GM06990 (cell line): ENCODE results near the gene C6orf52.
"Not testable (repeated sequence)": the region's sequence is repeated elsewhere in the genome, so short reads cannot be mapped to it uniquely, and the experiment has no call there.

Source experiments
- DNase-seq: peaks from one replicate; pipeline ENCODE4 v3.0.0-alpha.2; 2011; ENCODE audit not compliant: insufficient read length; ENCODE audit errors: extremely low read depth
- H3K27me3 ChIP-seq: replicated peaks from 2 replicates; pipeline ENCODE4 v1.6.0; 2011; ENCODE audit warnings: low read length; ENCODE audit not compliant: control insufficient read depth, insufficient read depth
- H3K36me3 ChIP-seq: 2 replicates; pipeline ENCODE4 v1.5.1; 2011; ENCODE audit warnings: low read length; ENCODE audit not compliant: control insufficient read depth, insufficient read depth
- H3K4me3 ChIP-seq: replicated peaks from 2 replicates; pipeline ENCODE4 v1.5.1; 2011; ENCODE audit warnings: low read depth, mild to moderate bottlenecking, control low read depth, low read length
- CTCF ChIP-seq: IDR thresholded peaks from 2 replicates; pipeline ENCODE4 v1.5.1; 2011; ENCODE audit warnings: low read length, control low read depth, mild to moderate bottlenecking, inconsistent platforms; ENCODE audit not compliant: insufficient read depth, poor library complexity, severe bottlenecking

Gene C6orf52

GRCh38 chr6:10684618-10685017 is 9.8 kb downstream of the C6orf52 start:
- no peak for DNase-seq
- no peak for TF ChIP-seq CTCF
- H3K27me3 ChIP-seq: no peaks in the 10 kb centered on the region
- no peaks in the 10 kb centered on the region for H3K36me3 ChIP-seq
- no peak overlapping the region for H3K4me3 ChIP-seq

GRCh38 chr6:10682355-10682988 is 11.9 kb downstream of the C6orf52 start:
- no peak for TF ChIP-seq CTCF
- no peaks in the 10 kb centered on the region for H3K27me3 ChIP-seq
- H3K4me3 ChIP-seq: no peak overlapping the region
- no peaks in the 10 kb centered on the region for H3K36me3 ChIP-seq
- DNase-seq: no peak

GRCh38 chr6:10681795-10682194 is 12.6 kb downstream of the C6orf52 start:
- no peaks in the 10 kb centered on the region for H3K36me3 ChIP-seq
- H3K4me3 ChIP-seq: no peak overlapping the region
- no peak for DNase-seq
- H3K27me3 ChIP-seq: no peaks in the 10 kb centered on the region
- no peak for TF ChIP-seq CTCF

- TF ChIP-seq CTCF: no peak
- H3K4me3 ChIP-seq: no peak overlapping the region
- no peak for DNase-seq
- H3K36me3 ChIP-seq: no peaks in the 10 kb centered on the region
- no peaks in the 10 kb centered on the region for H3K27me3 ChIP-seq
These were observed 16.0 kb downstream of the C6orf52 start for GRCh38 chr6:10678456-10678855.

- no peak for DNase-seq
- TF ChIP-seq CTCF: no peak
- no peaks in the 10 kb centered on the region for H3K27me3 ChIP-seq
- no peak overlapping the region for H3K4me3 ChIP-seq
- no peaks in the 10 kb centered on the region for H3K36me3 ChIP-seq
These were observed 18.0 kb downstream of the C6orf52 start for GRCh38 chr6:10676403-10676802.

GRCh38 chr6:10668126-10668917 is 26.1 kb downstream of the C6orf52 start:
- DNase-seq: no peak
- no peak for TF ChIP-seq CTCF

GRCh38 chr6:10665595-10665994 is 28.8 kb downstream of the C6orf52 start:
- not testable (repeated sequence) for H3K27me3 ChIP-seq, H3K4me3 ChIP-seq, DNase-seq, H3K36me3 ChIP-seq

More at GRCh38 chr6:10668126-10668917, 26.1 kb downstream of the C6orf52 start:
- H3K27me3 ChIP-seq: no peaks in the 10 kb centered on the region
- no peak overlapping the region for H3K4me3 ChIP-seq
- H3K36me3 ChIP-seq: no peaks in the 10 kb centered on the region
